HG02840 (cell line): Measurements from ENCODE around the gene ATG5.

Source experiments
- ATAC-seq: cut with Tn5 transposase; IDR thresholded peaks from one replicate; pipeline ENCODE4 v1.9.1; 2021; ENCODE audit warnings: mild to moderate bottlenecking, moderate library complexity, moderate number of reproducible peaks; ENCODE audit not compliant: unreplicated experiment, low FRiP score

The ATG5 gene

GRCh38 chr6:106135911-106136571 is 189.5 kb downstream of the ATG5 start:
- ATAC-seq, result no peak

GRCh38 chr6:106134906-106135634 is 190.5 kb downstream of the ATG5 start:
- ATAC-seq, result no peak
